NCI-H128 (cell line): ENCODE measurements around the gene PLA2G4E.

Experiments
- DNase-seq: peaks from one replicate; lab custom pipeline; 2025; ENCODE audit not compliant: unreplicated experiment; lab: John Stamatoyannopoulos, UW

The PLA2G4E gene

DNA sequence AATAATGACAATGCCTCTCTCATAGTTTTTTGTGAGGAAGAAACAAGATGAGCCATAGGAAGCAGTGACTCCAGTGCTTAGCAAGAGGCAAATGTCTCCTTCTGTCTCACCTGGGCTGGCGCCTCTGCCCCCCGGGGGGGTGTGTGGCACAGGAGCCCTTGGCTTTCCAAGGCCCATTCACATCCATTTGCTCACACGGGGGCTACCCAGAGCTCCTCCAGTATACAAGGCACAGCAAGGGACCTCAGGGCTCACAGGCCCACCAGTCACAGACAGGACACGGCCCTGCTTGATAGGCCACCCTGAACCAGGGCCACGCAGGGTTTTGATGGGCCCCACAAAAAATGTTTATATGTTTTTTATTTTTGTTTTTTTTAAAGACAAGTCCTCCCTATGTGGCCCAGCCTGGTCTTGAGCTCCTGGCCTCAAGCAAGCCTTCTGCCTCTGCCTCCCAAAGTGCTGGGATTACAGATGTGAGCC is 26.6 kb downstream of the PLA2G4E start:
- no peak for DNase-seq

GRCh38 chr15:41993472-41994170 is 27.2 kb downstream of the PLA2G4E start:
- DNase-seq, result no peak

- DNase-seq, result no peak
Observed at GRCh38 chr15:41992803-41993190, 28.0 kb downstream of the PLA2G4E start.

- no peak for DNase-seq
Observed at GRCh38 chr15:41992151-41992802, 28.6 kb downstream of the PLA2G4E start.

DNA sequence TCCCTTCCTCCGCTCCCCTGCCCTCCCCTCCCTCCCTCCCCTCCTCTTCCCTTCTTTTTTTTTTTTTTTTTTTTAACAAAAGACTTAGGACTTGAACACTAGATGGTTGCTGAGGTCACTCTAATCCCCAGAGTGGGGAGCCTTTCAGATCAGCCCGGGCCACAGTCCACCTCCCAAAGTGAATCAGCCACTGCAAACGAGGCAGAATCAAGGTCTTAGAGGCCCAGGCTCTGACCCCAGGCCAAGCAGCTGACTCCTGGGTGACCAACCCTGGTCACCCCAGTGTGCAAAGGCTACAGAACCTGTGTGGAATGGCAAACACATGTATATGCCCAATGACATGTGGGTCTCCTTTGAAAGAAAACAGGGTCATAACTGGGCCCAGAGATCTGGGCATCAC is 30.2 kb downstream of the PLA2G4E start:
- DNase-seq, result no peak

DNA sequence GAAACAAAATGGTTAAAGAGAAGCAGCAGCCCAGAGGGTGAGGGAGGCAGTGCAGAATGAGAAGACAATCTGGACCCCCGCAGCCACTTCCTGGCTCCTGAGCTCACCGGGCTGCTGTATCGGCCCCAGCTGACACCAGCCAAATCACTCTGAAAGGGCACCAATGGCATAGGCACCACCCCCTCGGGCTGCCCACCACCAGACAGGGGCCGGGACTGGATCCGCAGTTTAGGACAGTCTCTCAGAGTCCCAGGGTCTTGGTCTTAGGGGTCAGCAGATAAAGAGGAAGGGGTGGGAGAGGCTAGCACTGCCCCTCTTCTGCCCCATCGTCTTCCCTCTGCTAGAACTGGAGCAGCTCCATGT is 30.6 kb downstream of the PLA2G4E start:
- DNase-seq, result no peak

- DNase-seq, result no peak
Observed at GRCh38 chr15:41989573-41990242, 31.1 kb downstream of the PLA2G4E start.

DNA sequence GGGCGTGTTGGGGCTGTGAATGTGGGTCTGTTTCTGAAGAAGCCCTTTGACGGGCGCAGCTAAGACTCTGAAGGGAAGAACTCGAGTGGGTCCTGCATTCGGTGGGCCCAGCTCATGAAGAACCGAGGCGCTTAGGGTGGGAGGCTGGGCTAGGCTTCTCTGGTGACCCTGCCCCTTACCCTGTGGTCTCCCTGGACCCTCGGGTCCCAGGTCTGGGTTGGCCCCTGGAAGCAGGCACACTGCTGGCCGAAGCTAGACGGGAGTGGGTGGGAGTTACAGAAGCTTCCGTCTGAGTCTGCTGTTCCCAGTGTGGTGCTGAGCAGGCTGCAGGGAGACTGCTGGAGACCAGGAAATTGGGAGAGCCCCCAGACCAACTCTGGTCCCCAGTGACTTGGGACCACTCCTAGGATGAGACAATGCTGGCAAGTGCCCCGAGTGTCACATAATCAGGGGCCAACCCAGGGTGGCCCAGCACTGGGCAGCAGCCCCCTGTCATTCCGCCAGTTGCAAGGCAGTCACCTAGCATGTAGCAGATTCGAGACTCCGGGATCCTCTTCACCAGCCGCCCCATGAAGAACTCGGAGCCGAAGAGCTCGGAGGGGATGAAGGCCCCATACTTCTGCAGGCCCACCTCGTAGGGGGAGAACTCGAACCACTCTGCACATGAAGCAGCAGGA is 31.8 kb downstream of the PLA2G4E start:
- DNase-seq, result no peak

- no peak for DNase-seq
Observed at GRCh38 chr15:41987925-41988275, 32.9 kb downstream of the PLA2G4E start.

DNA sequence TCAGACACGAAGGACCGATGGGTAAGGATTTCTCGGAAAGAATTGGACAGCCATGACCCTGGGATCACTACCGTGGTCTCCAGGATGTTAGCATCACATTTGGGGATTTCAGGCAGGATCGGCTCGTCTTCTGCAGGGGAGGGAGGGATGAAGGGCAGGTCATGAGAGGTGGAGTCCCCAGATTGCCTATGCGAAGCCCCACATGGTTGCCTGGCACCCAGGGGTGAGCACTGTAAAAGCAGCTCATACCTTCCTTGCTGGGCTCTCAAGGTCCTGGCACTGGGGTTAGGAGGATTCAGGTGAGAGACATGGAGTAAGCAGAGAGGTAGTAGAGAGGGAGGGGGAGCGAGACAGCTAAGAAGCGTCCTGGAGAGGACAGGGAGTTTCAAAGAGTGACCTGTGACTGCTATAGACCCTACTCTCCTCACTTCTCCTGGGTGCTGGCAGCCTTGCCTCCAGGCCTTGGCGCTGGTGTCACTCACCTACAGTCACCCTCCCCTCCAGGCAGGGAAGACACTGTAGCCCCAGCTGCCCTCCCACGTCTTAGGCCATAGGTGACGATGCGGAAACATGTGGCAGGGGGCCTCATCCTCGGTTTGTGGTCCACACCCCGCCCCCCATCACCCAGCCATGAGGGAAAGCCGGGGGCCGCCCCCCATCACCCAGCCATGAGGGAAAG is 33.5 kb downstream of the PLA2G4E start:
- DNase-seq, result no peak

- DNase-seq, result no peak
Observed at GRCh38 chr15:41985236-41986160, 35.3 kb downstream of the PLA2G4E start.

GRCh38 chr15:41984622-41985021 is 36.2 kb downstream of the PLA2G4E start:
- DNase-seq, result no peak

DNA sequence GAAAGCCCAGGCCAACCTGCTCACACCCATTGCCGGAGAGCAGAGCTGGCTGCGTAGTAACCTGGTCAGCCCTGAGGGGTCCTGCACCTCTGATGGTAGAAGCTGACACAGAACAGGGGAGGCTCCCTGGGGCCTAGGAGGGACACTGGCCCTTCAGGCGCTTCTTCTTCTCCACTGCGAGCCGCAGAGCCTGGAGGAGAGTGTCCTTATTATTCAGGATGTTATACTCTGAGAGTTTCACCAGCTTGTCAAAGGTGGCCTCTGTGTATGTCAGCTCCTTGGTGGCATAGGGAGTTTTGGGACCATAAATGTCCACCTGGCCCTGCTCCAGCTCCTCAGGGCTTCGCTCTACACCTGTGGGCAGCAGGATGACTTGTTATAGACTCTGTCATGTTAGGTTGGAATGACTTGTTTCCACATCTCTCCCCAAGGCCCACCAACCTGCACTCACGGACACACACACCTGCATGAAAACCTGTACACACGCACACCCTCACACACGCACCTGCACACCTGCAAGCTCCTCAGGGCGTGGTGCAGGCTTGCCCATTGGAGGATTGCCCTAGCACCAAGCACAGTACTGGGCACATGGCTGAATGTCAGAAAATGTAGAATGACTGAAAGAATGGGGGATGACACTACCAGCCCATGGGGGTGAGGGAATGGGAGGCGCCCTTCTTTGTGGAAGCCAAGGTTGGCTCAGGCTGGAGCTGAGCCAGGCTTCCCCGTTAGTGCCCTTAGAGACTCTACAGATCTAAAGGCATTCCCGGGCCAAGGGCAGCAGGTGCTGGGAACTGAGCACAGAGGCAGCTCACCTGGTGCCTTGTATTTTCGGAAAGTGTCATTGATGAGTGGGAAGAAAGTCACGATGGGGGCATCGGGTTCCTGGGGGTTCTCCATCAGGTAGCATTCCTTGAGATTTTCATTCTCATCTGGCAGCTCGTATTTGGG is 36.9 kb downstream of the PLA2G4E start:
- no peak for DNase-seq

DNA sequence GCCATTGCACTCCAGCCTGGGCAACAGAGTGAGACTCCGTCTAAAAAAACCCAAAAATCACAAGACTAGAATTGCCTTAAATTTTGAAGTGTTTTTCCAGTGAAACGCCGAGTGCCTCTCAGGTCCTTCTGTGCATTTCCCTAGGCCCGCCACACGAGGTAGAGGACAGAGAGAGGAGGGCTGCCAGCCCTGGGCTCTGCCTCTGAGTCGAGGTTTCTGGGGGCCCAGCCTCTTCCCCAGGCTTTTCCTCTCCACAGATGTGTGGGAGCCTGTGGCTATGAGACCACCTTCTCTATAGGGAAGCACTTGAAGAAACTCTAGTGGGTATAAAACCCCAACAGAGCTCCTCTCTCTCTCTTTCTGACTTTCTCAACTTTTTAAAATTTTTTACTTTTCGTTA is 37.6 kb downstream of the PLA2G4E start:
- no peak for DNase-seq

GRCh38 chr15:41982133-41982930 is 38.5 kb downstream of the PLA2G4E start:
- DNase-seq, result no peak

DNA sequence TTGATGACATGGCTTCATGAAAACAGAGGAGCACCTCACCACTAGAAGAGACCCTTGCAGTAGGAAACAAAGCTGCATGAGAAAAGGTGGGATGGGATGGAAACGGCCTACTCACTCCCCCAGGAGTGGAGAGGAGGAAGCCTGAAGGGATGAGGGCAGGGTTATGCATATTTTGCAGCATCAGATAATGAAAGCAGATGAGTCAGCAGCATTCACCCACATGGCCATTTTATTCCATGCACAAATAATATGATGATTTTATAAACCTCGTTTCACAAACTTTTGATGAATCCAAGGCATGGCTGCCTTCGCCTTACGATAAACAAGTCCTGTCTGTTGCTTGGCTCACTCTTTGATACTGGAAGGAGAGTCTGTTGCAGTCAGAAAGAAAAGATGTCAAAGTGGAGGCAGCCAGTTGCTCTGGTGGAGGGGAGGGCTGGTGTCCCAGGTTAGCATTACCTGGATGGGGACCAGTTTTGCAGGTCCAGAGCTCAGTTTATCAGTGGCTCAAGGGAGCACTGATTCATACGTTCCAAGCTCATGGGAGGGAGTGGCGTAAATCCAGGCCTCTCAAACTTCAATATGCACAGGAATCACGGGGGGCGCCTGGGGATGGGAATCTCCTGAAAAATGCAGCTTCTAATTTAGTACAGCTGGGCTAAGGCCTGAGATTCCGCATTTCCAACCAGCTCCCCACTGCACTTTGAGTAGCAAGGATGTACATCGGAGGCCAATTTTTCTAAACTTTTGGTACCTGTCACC is 39.3 kb downstream of the PLA2G4E start:
- DNase-seq, result no peak

- DNase-seq, result no peak
Observed at GRCh38 chr15:41980654-41981323, 40.1 kb downstream of the PLA2G4E start.
